ENCODE data around the gene TMEM184C.

- TF ChIP-seq POLR2A (IDR thresholded peaks at IDR 0.05) (no peak), CTCF (IDR thresholded peaks at IDR 0.05) (no peak)
Measured at GRCh38 chr4:147616849-147617172, 386 bp upstream of the TMEM184C start.
